HG02970 (cell line): ENCODE data around the gene C1QTNF5.

ENCODE experiments used
- ATAC-seq: cut with Tn5 transposase; IDR thresholded peaks from one replicate; pipeline ENCODE4 v1.9.1; 2021; ENCODE audit warnings: mild to moderate bottlenecking, moderate library complexity, moderate number of reproducible peaks; ENCODE audit not compliant: unreplicated experiment, low FRiP score

Gene C1QTNF5

GRCh38 chr11:119303227-119303718, 37.4 kb downstream of the C1QTNF5 start:
- ATAC-seq, result no peak

GRCh38 chr11:119300198-119300964, 40.3 kb downstream of the C1QTNF5 start:
- ATAC-seq, result no peak

- no peak for ATAC-seq
Observed at GRCh38 chr11:119299416-119299815, 41.3 kb downstream of the C1QTNF5 start.

GRCh38 chr11:119298726-119299125, 42.0 kb downstream of the C1QTNF5 start:
- ATAC-seq, result no peak

GRCh38 chr11:119297938-119298337, 42.7 kb downstream of the C1QTNF5 start:
- ATAC-seq, result no peak

GRCh38 chr11:119295178-119295577, 45.5 kb downstream of the C1QTNF5 start:
- ATAC-seq, result no peak

GRCh38 chr11:119293461-119293860, 47.2 kb downstream of the C1QTNF5 start:
- ATAC-seq, result no peak

GRCh38 chr11:119290894-119291497, 49.7 kb downstream of the C1QTNF5 start:
- ATAC-seq, result no peak
